Stimulated activated naive CD4-positive, alpha-beta T cell (primary cell): ENCODE measurements around the gene TRAPPC3.

Source experiments
- DNase-seq, 6 experiments: peaks; one replicate each; lab custom pipeline; 2025; lab: John Stamatoyannopoulos, UW

Gene TRAPPC3

GRCh38 chr1:36098650-36099365 is 50.5 kb downstream of the TRAPPC3 start:
- no peak for DNase-seq

- DNase-seq: no peak
These were observed 51.3 kb downstream of the TRAPPC3 start for GRCh38 chr1:36097693-36098585.

- DNase-seq: no peak
These were observed 52.5 kb downstream of the TRAPPC3 start for GRCh38 chr1:36096500-36097432.

GRCh38 chr1:36095760-36096405 is 53.4 kb downstream of the TRAPPC3 start:
- no peak for DNase-seq

GRCh38 chr1:36094621-36095061 is 54.6 kb downstream of the TRAPPC3 start:
- no peak for DNase-seq

- no peak for DNase-seq
These were observed 55.4 kb downstream of the TRAPPC3 start for GRCh38 chr1:36093929-36094328.

GRCh38 chr1:36093226-36093625 is 56.1 kb downstream of the TRAPPC3 start:
- no peak for DNase-seq

GRCh38 chr1:36092798-36093185 is 56.5 kb downstream of the TRAPPC3 start:
- no peak for DNase-seq

GRCh38 chr1:36092166-36092797 is 57.0 kb downstream of the TRAPPC3 start:
- no peak for DNase-seq

GRCh38 chr1:36091698-36092097 is 57.6 kb downstream of the TRAPPC3 start:
- no peak for DNase-seq

GRCh38 chr1:36091141-36091540 is 58.1 kb downstream of the TRAPPC3 start:
- no peak for DNase-seq

GRCh38 chr1:36089393-36090121 is 59.7 kb downstream of the TRAPPC3 start:
- DNase-seq: peak in 1 of 6 experiments; percentile 50

- peak; percentile 83 to 89 (median 84) for DNase-seq
These were observed 60.5 kb downstream of the TRAPPC3 start, which contains the start of gene ADPRS for GRCh38 chr1:36088577-36089392. Gene ADPRS, plus strand, starts transcription at chr1:36088892. Its CDS starts 13 bp downstream, at chr1:36088905.

GRCh38 chr1:36088265-36088576 is 61.1 kb downstream of the TRAPPC3 start:
- no peak for DNase-seq

GRCh38 chr1:36087233-36088123 is 61.8 kb downstream of the TRAPPC3 start:
- DNase-seq: no peak
